GM23338 (cell line): ENCODE measurements around the gene ZNF217. TPM values are rescaled to one million over a fixed set of nuclear protein-coding genes. Genes with fewer than 3 reads are reported as not detected.
"Not testable (repeated sequence)": the region's sequence is repeated elsewhere in the genome, so short reads cannot be mapped to it uniquely, and the experiment has no call there.

Source experiments
- ATAC-seq: fragments of 200-7000 bp; cut with Tn5 transposase; 3 replicates; pipeline ENCODE4 v1.9.1; 2020
- DNase-seq: peaks from one replicate; pipeline ENCODE4 v3.0.0-alpha.2; 2015; ENCODE audit warnings: low spot score
- H2AFZ ChIP-seq: fragments of 200-600 bp; sonication (generic); 2 replicates; pipeline ENCODE4 v1.8.0; 2016; ENCODE audit warnings: antibody characterized with exemption, mild to moderate bottlenecking, moderate library complexity
- H3F3A ChIP-seq: fragments of 200-600 bp; sonication (generic); replicated peaks from 2 replicates; pipeline ENCODE4 v1.8.0; 2017; ENCODE audit warnings: antibody characterized with exemption, mixed run types, low read depth
- H3K27ac ChIP-seq: fragments of 200-600 bp; sonication (generic); 2 replicates; pipeline ENCODE4 v1.6.1; 2016; ENCODE audit warnings: low read depth
- H3K27me3 ChIP-seq: fragments of 200-600 bp; sonication (generic); 2 replicates; pipeline ENCODE4 v1.8.0; 2016; ENCODE audit warnings: mild to moderate bottlenecking, mixed run types, moderate library complexity; ENCODE audit not compliant: insufficient read depth
- H3K36me3 ChIP-seq: fragments of 200-600 bp; sonication (generic); 2 replicates; pipeline ENCODE4 v1.8.0; 2016; ENCODE audit warnings: mild to moderate bottlenecking; ENCODE audit not compliant: insufficient read depth
- H3K4me1 ChIP-seq: fragments of 200-600 bp; sonication (generic); 2 replicates; pipeline ENCODE4 v1.8.0; 2016; ENCODE audit warnings: mild to moderate bottlenecking, moderate library complexity; ENCODE audit not compliant: insufficient read depth
- H3K4me2 ChIP-seq: fragments of 200-600 bp; sonication (generic); 2 replicates; pipeline ENCODE4 v1.7.1; 2017; ENCODE audit warnings: mixed run types
- H3K4me3 ChIP-seq: fragments of 200-600 bp; sonication (generic); 2 replicates; pipeline ENCODE4 v1.6.1; 2016; ENCODE audit warnings: mixed run types
- H3K79me2 ChIP-seq: fragments of 200-600 bp; sonication (generic); replicated peaks from 2 replicates; pipeline ENCODE4 v1.8.0; 2017; ENCODE audit warnings: mild to moderate bottlenecking; ENCODE audit not compliant: insufficient read depth
- H3K9me2 ChIP-seq: fragments of 200-600 bp; sonication (generic); 2 replicates; pipeline ENCODE4 v1.8.0; 2017; ENCODE audit not compliant: insufficient read depth
- H4K20me1 ChIP-seq: fragments of 200-600 bp; sonication (generic); replicated peaks from 2 replicates; pipeline ENCODE4 v1.8.0; 2017; ENCODE audit warnings: mild to moderate bottlenecking; ENCODE audit not compliant: insufficient read depth
- H3K27ac Mint-ChIP-seq: 2 replicates; pipeline ENCODE4 v1.8.0; 2020; ENCODE audit warnings: inconsistent platforms, mild to moderate bottlenecking, moderate library complexity, mixed read lengths
- H3K27me3 Mint-ChIP-seq: 3 replicates; pipeline ENCODE4 v1.8.0; 2022; ENCODE audit warnings: low read depth, mild to moderate bottlenecking, moderate library complexity, mixed read lengths, inconsistent platforms; ENCODE audit not compliant: insufficient read depth, poor library complexity
- H3K36me3 Mint-ChIP-seq: 3 replicates; pipeline ENCODE4 v1.8.0; 2021; ENCODE audit warnings: low read depth, mild to moderate bottlenecking, inconsistent platforms, moderate library complexity, mixed read lengths
- H3K4me1 Mint-ChIP-seq: 3 replicates; pipeline ENCODE4 v1.8.0; 2020; ENCODE audit warnings: mild to moderate bottlenecking, inconsistent platforms, mixed read lengths
- H3K4me3 Mint-ChIP-seq: 3 replicates; pipeline ENCODE4 v1.8.0; 2021; ENCODE audit warnings: moderate library complexity, mild to moderate bottlenecking, inconsistent platforms, mixed read lengths
- H3K9me3 Mint-ChIP-seq: 3 replicates; pipeline ENCODE4 v1.8.0; 2020; ENCODE audit warnings: moderate library complexity, mild to moderate bottlenecking, inconsistent platforms, mixed read lengths
- CREB1 ChIP-seq: fragments of 250-450 bp; sonication (Bioruptor Pico); IDR thresholded peaks from 2 replicates; pipeline ENCODE4 v1.5.0; 2020; ENCODE audit warnings: low read depth, mild to moderate bottlenecking, moderate library complexity
- POLR2AphosphoS5 ChIP-seq: IDR thresholded peaks from 2 replicates; pipeline ENCODE4 v1.6.1; 2016; ENCODE audit warnings: antibody characterized with exemption, low read depth
- STAT1 ChIP-seq: IDR thresholded peaks from one replicate; pipeline ENCODE4 v1.6.1; 2016; ENCODE audit warnings: antibody characterized with exemption; ENCODE audit not compliant: unreplicated experiment
- ZNF114 ChIP-seq: fragments of 250-450 bp; sonication (Bioruptor Pico); IDR thresholded peaks from 2 replicates; pipeline ENCODE4 v1.5.0; 2020; ENCODE audit warnings: mild to moderate bottlenecking, moderate library complexity
- ZNF331 ChIP-seq: fragments of 250-450 bp; sonication (Bioruptor Pico); IDR thresholded peaks from 2 replicates; pipeline ENCODE4 v1.5.0; 2020; ENCODE audit warnings: low read depth, mild to moderate bottlenecking, moderate library complexity
- polyA plus RNA-seq: library from polyadenylated mRNA; unstranded; fragments of >200 nt; fragmentation: Nextera tagmentation; extraction: Ambion mirVana; gene quantifications from 2 replicates; pipeline ENCODE4 v1.2.1, GENCODE V29; 2016
- total RNA-seq: library from RNA; depleted of rRNA; stranded (reverse); fragments of >200 nt; shearing (Covaris generic); gene quantifications from 2 replicates; pipeline ENCODE4 v1.2.3, GENCODE V29; 2014

The ZNF217 gene
- total and polyA plus RNA-seq, 2 experiments from 2014 or later = 32.8 to 78.0 TPM

DNA sequence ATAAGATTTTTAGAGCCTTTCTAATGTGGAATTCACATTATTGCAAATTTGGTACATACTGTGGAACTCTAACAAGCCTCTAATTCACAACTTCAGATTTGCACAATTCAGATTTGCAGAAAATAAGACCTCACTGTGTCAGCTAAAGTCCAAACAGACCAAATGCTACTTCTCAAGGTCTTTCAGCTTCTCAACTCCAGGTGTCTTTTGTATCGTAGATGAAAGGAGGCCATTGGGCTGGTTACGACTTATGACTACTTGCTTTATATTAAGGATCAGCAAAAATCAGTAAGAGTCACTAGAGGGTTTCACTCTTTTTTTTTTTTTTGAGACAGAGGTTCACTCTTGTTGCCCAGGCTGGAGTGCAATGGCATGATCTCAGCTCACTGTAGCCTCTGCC lies 37.8 kb downstream of the ZNF217 start:
- H4K20me1 ChIP-seq = no peaks in the 10 kb centered on the region

DNA sequence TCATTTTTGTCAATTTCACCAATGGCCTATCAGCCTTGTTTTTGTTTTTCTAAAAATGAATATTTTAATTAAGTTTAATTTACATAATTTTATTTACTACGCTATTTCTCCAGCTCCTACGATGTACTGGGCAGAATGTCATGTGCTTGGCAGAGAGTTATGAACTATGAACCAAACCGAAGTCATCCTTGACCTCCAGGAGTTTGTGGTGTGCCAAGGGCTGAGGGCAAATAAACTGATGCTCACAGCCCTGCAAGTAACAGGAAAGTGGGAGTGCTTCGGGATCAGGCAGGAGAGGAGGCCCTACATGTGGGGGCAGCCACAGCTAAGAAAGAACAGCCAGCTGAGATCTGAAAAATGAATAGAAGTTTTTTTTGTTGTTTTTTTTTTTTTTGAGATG lies 38.6 kb downstream of the ZNF217 start:
- Histone ChIP-seq H4K20me1 (no peaks in the 10 kb centered on the region), H2AFZ (no peak overlapping the region), H3K4me2 (no peak overlapping the region), H3K36me3 (no peaks in the 10 kb centered on the region), H3K79me2 (no peaks in the 10 kb centered on the region), H3F3A (0 out of 2 replicates have a peak, but pooled peaks cover 5% of the 10 kb centered on the region), H3K4me1 (no peaks in the 10 kb centered on the region), H3K4me3 (no peak overlapping the region), H3K27ac (no peak overlapping the region), H3K9me2 (no peaks in the 10 kb centered on the region), H3K27me3 (no peaks in the 10 kb centered on the region)
- no peaks in the 10 kb centered on the region; the same call in 2 of the 3 replicates for H3K9me3 Mint-ChIP-seq
- peaks cover 8% of the 10 kb centered on the region for H3K27me3 Mint-ChIP-seq
- TF ChIP-seq CREB1 (CRISPR knock-in tag) (no peak), ZNF114 (CRISPR knock-in tag) (no peak)
- no peak for DNase-seq
- no peak overlapping the region for H3K27ac Mint-ChIP-seq
- H3K4me1 Mint-ChIP-seq = no peaks in the 10 kb centered on the region
- peaks cover 6% of the 10 kb centered on the region; the same call in 1 of the 3 replicates for H3K36me3 Mint-ChIP-seq
- no peak overlapping the region for H3K4me3 Mint-ChIP-seq
- no peak for ATAC-seq

More for the DNA sequence above, 37.8 kb downstream of the ZNF217 start:
- Histone ChIP-seq H3K4me3 (no peak overlapping the region), H3K27ac (no peak overlapping the region), H2AFZ (no peak overlapping the region), H3K4me1 (no peaks in the 10 kb centered on the region), H3F3A (0 out of 2 replicates have a peak, but pooled peaks cover 5% of the 10 kb centered on the region), H3K27me3 (no peaks in the 10 kb centered on the region), H3K9me2 (no peaks in the 10 kb centered on the region), H3K36me3 (no peaks in the 10 kb centered on the region), H3K79me2 (no peaks in the 10 kb centered on the region), H3K4me2 (no peak overlapping the region)
- H3K4me1 Mint-ChIP-seq = no peaks in the 10 kb centered on the region
- H3K27me3 Mint-ChIP-seq = peaks cover 9% of the 10 kb centered on the region
- ATAC-seq (no peak), DNase-seq (no peak)
- H3K36me3 Mint-ChIP-seq = peaks cover 6% of the 10 kb centered on the region; the same call in 1 of the 3 replicates
- H3K27ac Mint-ChIP-seq = no peak overlapping the region
- TF ChIP-seq ZNF331 = no peak
- TF ChIP-seq POLR2AphosphoS5 = no peak
- no peak for TF ChIP-seq STAT1
- H3K9me3 Mint-ChIP-seq = no peaks in the 10 kb centered on the region; the same call in 2 of the 3 replicates
- H3K4me3 Mint-ChIP-seq = no peak overlapping the region

DNA sequence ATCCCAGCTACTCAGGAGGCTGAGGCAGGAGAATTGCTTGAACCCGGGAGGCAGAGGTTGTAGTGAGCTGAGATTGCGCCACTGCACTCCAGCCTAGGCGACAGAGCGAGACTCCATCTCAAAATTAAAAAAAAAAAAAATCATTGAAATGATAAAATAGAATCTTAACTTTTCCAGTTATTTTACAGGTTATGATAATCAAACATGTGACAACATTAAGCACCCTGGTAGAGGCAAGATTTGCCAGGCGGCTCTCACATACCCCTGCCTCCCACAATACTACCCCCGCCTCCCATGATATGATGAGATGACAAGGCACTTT lies 41.1 kb downstream of the ZNF217 start:
- H3K9me2 ChIP-seq, H3K4me2 ChIP-seq, H3K36me3 ChIP-seq, DNase-seq, H3K4me1 Mint-ChIP-seq, H3K27ac ChIP-seq, H3K4me3 ChIP-seq, H3F3A ChIP-seq, H3K4me3 Mint-ChIP-seq, H3K79me2 ChIP-seq, H2AFZ ChIP-seq, H3K27me3 ChIP-seq, H3K36me3 Mint-ChIP-seq, ATAC-seq, H3K27ac Mint-ChIP-seq, H3K9me3 Mint-ChIP-seq, H4K20me1 ChIP-seq, H3K4me1 ChIP-seq: not testable (repeated sequence)
- peaks cover 13% of the 10 kb centered on the region for H3K27me3 Mint-ChIP-seq

DNA sequence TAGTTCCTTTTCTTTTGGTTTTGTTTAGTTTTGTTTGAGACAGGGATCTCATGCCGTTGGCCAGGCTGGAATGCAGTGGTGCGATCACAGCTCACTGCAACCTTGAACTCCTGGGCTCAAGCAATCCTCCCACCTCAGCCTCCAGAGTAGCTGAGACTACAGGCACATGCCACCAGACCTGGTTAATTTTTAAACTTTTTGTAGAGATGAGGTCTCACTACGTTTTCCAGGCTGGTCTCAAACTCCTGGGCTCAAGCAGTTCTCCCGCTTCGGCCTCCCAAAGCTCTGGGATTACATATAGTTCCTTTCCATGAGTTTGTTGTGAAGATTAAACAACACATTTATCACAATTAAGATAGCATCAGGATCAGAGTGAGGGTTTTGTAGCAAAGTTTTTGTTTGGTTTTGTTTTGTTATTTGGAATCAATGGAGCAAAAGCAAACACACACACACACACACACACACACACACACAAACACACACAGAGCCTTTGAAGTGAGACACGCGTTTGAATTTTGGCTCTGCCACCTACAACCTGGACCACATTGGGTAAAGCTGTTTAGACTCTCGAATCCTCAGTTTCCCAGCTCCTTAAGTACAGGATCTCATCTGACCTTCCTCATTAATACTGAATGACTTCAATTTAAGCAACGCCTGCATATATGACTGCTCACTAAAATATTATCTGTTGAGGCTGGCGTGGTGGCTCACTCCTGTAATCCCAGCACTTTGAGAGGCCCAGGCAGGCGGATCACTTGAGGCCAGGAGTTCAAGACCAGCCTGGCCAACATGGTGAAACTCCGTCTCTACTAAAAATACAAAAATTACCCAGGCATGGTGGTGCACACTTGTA lies 41.7 kb downstream of the ZNF217 start:
- H3K36me3 ChIP-seq, H3K27me3 ChIP-seq, H3K27me3 Mint-ChIP-seq, H3K9me3 Mint-ChIP-seq, H3K79me2 ChIP-seq, H3K27ac Mint-ChIP-seq, H3F3A ChIP-seq, H3K4me1 ChIP-seq, H3K27ac ChIP-seq, H3K36me3 Mint-ChIP-seq, H3K4me3 Mint-ChIP-seq, H3K4me1 Mint-ChIP-seq, H3K4me3 ChIP-seq, DNase-seq, H3K4me2 ChIP-seq, H2AFZ ChIP-seq, ATAC-seq, H4K20me1 ChIP-seq, H3K9me2 ChIP-seq: not testable (repeated sequence)
